Measurements from ENCODE around the gene CAPSL.
A peak's percentile ranks its signal among the peaks of the same experiment; 100 is the strongest.

Gene CAPSL

GRCh38 chr5:35963381-35963843 is 25.0 kb upstream of the CAPSL start:
- TF ChIP-seq, protein P1, sequence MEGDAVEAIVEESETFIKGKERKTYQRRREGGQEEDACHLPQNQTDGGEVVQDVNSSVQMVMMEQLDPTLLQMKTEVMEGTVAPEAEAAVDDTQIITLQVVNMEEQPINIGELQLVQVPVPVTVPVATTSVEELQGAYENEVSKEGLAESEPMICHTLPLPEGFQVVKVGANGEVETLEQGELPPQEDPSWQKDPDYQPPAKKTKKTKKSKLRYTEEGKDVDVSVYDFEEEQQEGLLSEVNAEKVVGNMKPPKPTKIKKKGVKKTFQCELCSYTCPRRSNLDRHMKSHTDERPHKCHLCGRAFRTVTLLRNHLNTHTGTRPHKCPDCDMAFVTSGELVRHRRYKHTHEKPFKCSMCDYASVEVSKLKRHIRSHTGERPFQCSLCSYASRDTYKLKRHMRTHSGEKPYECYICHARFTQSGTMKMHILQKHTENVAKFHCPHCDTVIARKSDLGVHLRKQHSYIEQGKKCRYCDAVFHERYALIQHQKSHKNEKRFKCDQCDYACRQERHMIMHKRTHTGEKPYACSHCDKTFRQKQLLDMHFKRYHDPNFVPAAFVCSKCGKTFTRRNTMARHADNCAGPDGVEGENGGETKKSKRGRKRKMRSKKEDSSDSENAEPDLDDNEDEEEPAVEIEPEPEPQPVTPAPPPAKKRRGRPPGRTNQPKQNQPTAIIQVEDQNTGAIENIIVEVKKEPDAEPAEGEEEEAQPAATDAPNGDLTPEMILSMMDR (conservative IDR thresholded peaks at IDR 0.05; ENCODE audit: low read depth, low read length): peak; percentile 46
- no peak overlapping the region for H3K4me3 ChIP-seq (ENCODE audit: low read length)
- no peak for DNase-seq (ENCODE audit: low read depth)

GRCh38 chr5:35960328-35960727 is 21.9 kb upstream of the CAPSL start:
- DNase-seq (ENCODE audit: low read depth): no peak
- H3K4me3 ChIP-seq (ENCODE audit: low read length): no peak overlapping the region
- TF ChIP-seq, protein P1 (conservative IDR thresholded peaks at IDR 0.05; ENCODE audit: low read depth, low read length): no peak

DNA sequence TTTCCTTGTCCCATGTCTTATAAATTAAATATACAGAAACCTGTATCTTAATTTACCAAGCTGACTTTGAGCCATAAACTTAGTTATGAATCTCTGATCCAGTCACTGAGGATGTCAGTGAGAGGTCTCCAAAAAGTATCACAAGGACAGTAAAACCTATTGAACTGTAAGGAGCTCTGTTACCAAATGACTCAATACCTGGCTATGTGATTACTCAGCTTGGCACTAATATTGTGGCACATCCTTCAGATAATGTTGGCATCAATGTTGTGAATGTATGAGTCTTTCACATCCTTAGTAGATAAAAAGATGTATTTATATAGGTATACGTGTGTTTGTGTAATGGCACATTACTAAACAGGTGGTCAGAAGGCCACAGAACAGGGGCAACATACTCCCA is 18.0 kb upstream of the CAPSL start:
- TF ChIP-seq, protein P1 (conservative IDR thresholded peaks at IDR 0.05; ENCODE audit: low read depth, low read length): no peak
- no peak for DNase-seq (ENCODE audit: low read depth)
- H3K4me3 ChIP-seq (ENCODE audit: low read length): no peak overlapping the region

- TF ChIP-seq, protein P1 (conservative IDR thresholded peaks at IDR 0.05; ENCODE audit: low read depth, low read length): no peak
Measured at GRCh38 chr5:35954175-35954574, 15.8 kb upstream of the CAPSL start.

DNA sequence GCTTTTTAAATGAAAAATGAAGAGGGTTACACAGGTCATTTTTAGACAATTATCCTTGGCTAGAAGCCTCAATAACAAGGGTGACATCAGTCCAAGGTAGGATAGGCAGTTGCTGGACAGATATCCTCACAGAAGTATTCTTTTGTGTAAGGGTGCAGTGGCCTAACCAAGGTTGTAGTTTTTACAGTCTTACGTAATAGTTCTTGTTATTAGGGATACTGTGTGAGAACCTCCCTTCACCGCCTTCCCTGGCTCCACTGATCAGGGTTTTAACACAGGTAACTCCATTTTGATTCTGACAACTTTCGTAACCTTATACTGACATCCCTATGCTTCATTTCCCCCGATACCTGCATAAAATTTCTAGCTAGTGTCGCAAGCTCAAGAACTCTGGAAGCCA is 8.7 kb upstream of the CAPSL start:
- DNase-seq (ENCODE audit: low read depth): no peak
- TF ChIP-seq, protein P1 (conservative IDR thresholded peaks at IDR 0.05; ENCODE audit: low read depth, low read length): no peak
- no peak overlapping the region for H3K4me3 ChIP-seq (ENCODE audit: low read length)

More at GRCh38 chr5:35954175-35954574, 15.8 kb upstream of the CAPSL start:
- no peak overlapping the region for H3K4me3 ChIP-seq (ENCODE audit: low read length)
- no peak for DNase-seq (ENCODE audit: low read depth)

- no peak overlapping the region for H3K4me3 ChIP-seq (ENCODE audit: low read length)
- TF ChIP-seq, protein P1 (conservative IDR thresholded peaks at IDR 0.05; ENCODE audit: low read depth, low read length): peak; percentile 23
- no peak for DNase-seq (ENCODE audit: low read depth)
Measured at GRCh38 chr5:35939639-35940038, 1.2 kb upstream of the CAPSL start.

DNA sequence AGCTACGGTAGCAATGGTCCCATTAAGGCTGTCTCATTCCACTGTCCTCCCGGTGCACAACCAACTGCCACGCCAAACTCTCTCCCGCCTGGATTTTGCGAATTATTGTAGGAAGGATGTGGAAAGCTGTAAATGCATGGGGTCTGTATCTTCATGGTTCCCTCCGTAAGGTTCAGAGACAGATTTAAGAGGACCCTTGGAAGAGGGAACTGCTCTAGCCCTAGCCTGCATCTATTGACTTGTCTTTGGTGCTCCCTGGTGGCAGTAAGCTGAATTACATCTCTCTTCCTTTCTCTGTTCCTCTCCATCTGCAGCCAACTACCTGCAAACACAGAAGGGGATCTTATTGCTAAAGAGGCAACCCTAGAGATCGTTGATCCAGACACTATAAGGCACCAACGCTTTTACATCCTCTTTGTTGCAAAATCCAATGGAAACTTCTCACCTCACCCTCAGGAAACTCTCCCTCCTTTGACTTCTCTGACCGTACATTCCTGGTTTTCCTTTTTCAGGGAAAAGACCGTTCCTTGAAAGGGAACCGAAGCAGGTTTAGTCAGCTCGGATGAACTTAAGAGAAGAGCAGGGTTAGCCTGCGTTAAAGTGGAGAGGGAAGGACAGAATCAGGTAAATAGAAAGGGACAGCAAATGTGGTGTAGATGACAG is 11.9 kb downstream of the CAPSL start:
- H3K4me3 ChIP-seq (ENCODE audit: low read length): peak overlapping the region; percentile 2
- peak; percentile 2 for DNase-seq (ENCODE audit: low read depth)
- TF ChIP-seq, protein P1 (conservative IDR thresholded peaks at IDR 0.05; ENCODE audit: low read depth, low read length): peak; percentile 81
